GM18502 (cell line): ENCODE data around the gene UBN2.
A peak's percentile ranks its signal among the peaks of the same experiment; 100 is the strongest.
"Not testable (repeated sequence)": the region's sequence is repeated elsewhere in the genome, so short reads cannot be mapped to it uniquely, and the experiment has no call there.

ENCODE experiments used
- ATAC-seq: cut with Tn5 transposase; IDR thresholded peaks from one replicate; pipeline ENCODE4 v1.9.1; 2021; ENCODE audit warnings: mild to moderate bottlenecking; ENCODE audit not compliant: unreplicated experiment, poor library complexity

UBN2 gene

GRCh38 chr7:139230774-139231512 lies at the start of gene UBN2:
TSS of gene UBN2 (plus strand) at chr7:139231237. CDS start at chr7:139231485, 248 bp downstream.
- peak; percentile 96 for ATAC-seq

- no peak for ATAC-seq
These were observed 49.6 kb upstream of the UBN2 start for GRCh38 chr7:139181404-139181803.

- no peak for ATAC-seq
These were observed 48.7 kb upstream of the UBN2 start for GRCh38 chr7:139182363-139182762.

- ATAC-seq: no peak
These were observed 47.8 kb upstream of the UBN2 start for GRCh38 chr7:139183251-139183650.

GRCh38 chr7:139183878-139184338 lies 47.1 kb upstream of the UBN2 start:
- no peak for ATAC-seq

- ATAC-seq: no peak
These were observed 44.9 kb upstream of the UBN2 start for GRCh38 chr7:139186146-139186545.

- ATAC-seq: no peak
These were observed 41.7 kb upstream of the UBN2 start for GRCh38 chr7:139189357-139189756.

- ATAC-seq: no peak
These were observed 38.9 kb upstream of the UBN2 start for GRCh38 chr7:139192014-139192706.

- ATAC-seq: no peak
These were observed 30.7 kb upstream of the UBN2 start for GRCh38 chr7:139200382-139200781.

- no peak for ATAC-seq
These were observed 27.0 kb upstream of the UBN2 start for GRCh38 chr7:139203992-139204391.

GRCh38 chr7:139205843-139206242 lies 25.2 kb upstream of the UBN2 start:
- no peak for ATAC-seq

- ATAC-seq: no peak
These were observed 18.9 kb upstream of the UBN2 start for GRCh38 chr7:139212133-139212532.

- not testable (repeated sequence) for ATAC-seq
These were observed 17.5 kb upstream of the UBN2 start for GRCh38 chr7:139213489-139213888.

GRCh38 chr7:139218173-139218572 lies 12.9 kb upstream of the UBN2 start:
- no peak for ATAC-seq

- no peak for ATAC-seq
These were observed 6.8 kb upstream of the UBN2 start for GRCh38 chr7:139224219-139224618.

GRCh38 chr7:139224836-139225235 lies 6.2 kb upstream of the UBN2 start:
- ATAC-seq: not testable (repeated sequence)

GRCh38 chr7:139225286-139226157 lies 5.5 kb upstream of the UBN2 start:
- ATAC-seq: not testable (repeated sequence)

GRCh38 chr7:139226158-139226515 lies 4.9 kb upstream of the UBN2 start:
- not testable (repeated sequence) for ATAC-seq

GRCh38 chr7:139226988-139227488 lies 4.0 kb upstream of the UBN2 start:
- ATAC-seq: not testable (repeated sequence)

- ATAC-seq: no peak
These were observed 1.0 kb upstream of the UBN2 start for GRCh38 chr7:139230023-139230422.

GRCh38 chr7:139230484-139230773 lies 608 bp upstream of the UBN2 start:
- no peak for ATAC-seq
